Ishikawa (cell line): ENCODE data around the gene PMIS2.

Experiments used
- MAX ChIP-seq: IDR thresholded peaks from 2 replicates; pipeline ENCODE4 v1.6.1; 2012
- TAF1 ChIP-seq: IDR thresholded peaks from 2 replicates; pipeline ENCODE4 v1.6.1; 2012; ENCODE audit warnings: low read depth, mild to moderate bottlenecking
- YY1 ChIP-seq: IDR thresholded peaks from 2 replicates; pipeline ENCODE4 v1.6.1; 2012; ENCODE audit warnings: low read depth

PMIS2 gene

GRCh38 chr19:35636651-35637050 is 50.7 kb downstream of the PMIS2 start:
- TF ChIP-seq TAF1 (no peak), YY1 (no peak), MAX (no peak)
